Endothelial cell of umbilical vein (primary cell): Measurements from ENCODE around the gene BRPF1. TPM values are rescaled to one million over a fixed set of nuclear protein-coding genes. Genes with fewer than 3 reads are reported as not detected.

ENCODE experiments used
- BruUV-seq: library from RNA; stranded (reverse); fragments of 400-500 nt; replicated peaks from 2 replicates; lab custom pipeline; 2021; lab: Mats Ljungman, UMichigan
- CTCF ChIA-PET: fragments of 300-600, 350-600 bp; sonication (Branson Sonifier 250); formaldehyde crosslinking; loops from one replicate; lab custom pipeline; 2021; ENCODE audit warnings: antibody characterized with exemption, inconsistent platforms; lab: Charles Lee
- POLR2A ChIA-PET: fragments of 300-600, 350-600 bp; sonication (Branson Sonifier 250); formaldehyde crosslinking; loops from one replicate; lab custom pipeline; 2021; ENCODE audit warnings: antibody characterized with exemption, inconsistent platforms; lab: Charles Lee
- DNase-seq: peaks from one replicate; pipeline ENCODE4 v3.0.0-alpha.2; 2011; ENCODE audit warnings: low read depth, low spot score
- FAIRE-seq: peaks from 2 replicates; lab custom pipeline; 2011; peaks lifted over from hg19 to GRCh38; lab: Jason Lieb, UNC
- H2AFZ ChIP-seq: 2 replicates; pipeline ENCODE4 v1.6.0; 2012; ENCODE audit warnings: low read depth, low read length, control low read depth, inconsistent platforms
- H3K27ac ChIP-seq: 2 replicates; pipeline ENCODE4 v1.5.1; 2011; ENCODE audit warnings: low read depth, mild to moderate bottlenecking, control low read depth, low read length, moderate library complexity; ENCODE audit not compliant: insufficient read depth
- H3K27me3 ChIP-seq, 2 experiments: 2 replicates each; pipeline versions ENCODE4 v1.6.0 to v1.6.1; 2011; ENCODE audit warnings: low read length in 2 of 2, mixed read lengths in 1 of 2; ENCODE audit not compliant: control insufficient read depth in 2 of 2, insufficient read depth in 2 of 2
- H3K36me3 ChIP-seq, 2 experiments: 2 replicates in 1 of 2; 3 replicates in 1 of 2; pipeline ENCODE4 v1.5.1; 2011; ENCODE audit warnings: low read length in 2 of 2, mild to moderate bottlenecking in 1 of 2, moderate library complexity in 1 of 2; ENCODE audit not compliant: control insufficient read depth in 2 of 2, insufficient read depth in 2 of 2; ENCODE audit errors: extremely low read depth in 1 of 2
- H3K4me1 ChIP-seq: 3 replicates; pipeline ENCODE4 v1.5.1; 2011; ENCODE audit warnings: mild to moderate bottlenecking, low read length; ENCODE audit not compliant: control insufficient read depth, insufficient read depth; ENCODE audit errors: extremely low read depth
- H3K4me2 ChIP-seq: 2 replicates; pipeline ENCODE4 v1.6.1; 2011; ENCODE audit warnings: low read length, control low read depth, mixed read lengths; ENCODE audit not compliant: insufficient read depth
- H3K4me3 ChIP-seq, 3 experiments: fragments of 200-600 bp in 1 of 3; sonication (generic), shearing (Covaris generic) in 1 of 3; replicated peaks in 1 of 3; 2 replicates each; pipeline ENCODE4 v1.5.1; 2011 to 2016; ENCODE audit warnings: control low read depth in 3 of 3, low read length in 3 of 3, mild to moderate bottlenecking in 2 of 3, inconsistent platforms in 1 of 3, low read depth in 1 of 3, moderate library complexity in 1 of 3; ENCODE audit not compliant: insufficient read depth in 1 of 3
- H3K79me2 ChIP-seq: 2 replicates; pipeline ENCODE4 v1.6.0; 2012; ENCODE audit warnings: low read length, inconsistent platforms; ENCODE audit not compliant: control insufficient read depth, insufficient read depth
- H3K9ac ChIP-seq: replicated peaks from 2 replicates; pipeline ENCODE3; 2011; ENCODE audit warnings: low read length, control low read depth; ENCODE audit not compliant: insufficient read depth; ENCODE audit errors: extremely low read depth
- H3K9me1 ChIP-seq: replicated peaks from 3 replicates; pipeline ENCODE4 v1.6.0; 2011; ENCODE audit warnings: mild to moderate bottlenecking, low read length; ENCODE audit not compliant: control insufficient read depth, insufficient read depth; ENCODE audit errors: extremely low read depth
- H3K9me3 ChIP-seq: replicated peaks from 2 replicates; pipeline ENCODE4 v1.5.1; 2012; ENCODE audit warnings: low read length, inconsistent platforms; ENCODE audit not compliant: control insufficient read depth, insufficient read depth
- H4K20me1 ChIP-seq: replicated peaks from 2 replicates; pipeline ENCODE3; 2011; ENCODE audit warnings: mild to moderate bottlenecking, low read length; ENCODE audit not compliant: control insufficient read depth, insufficient read depth; ENCODE audit errors: extremely low read depth
- EZH2 ChIP-seq: IDR thresholded peaks from 2 replicates; pipeline ENCODE4 v1.6.1; 2012; ENCODE audit warnings: borderline replicate concordance, low read depth, mild to moderate bottlenecking, moderate library complexity, low read length, inconsistent platforms; ENCODE audit not compliant: severe bottlenecking
- FOS ChIP-seq: IDR thresholded peaks from 2 replicates; pipeline ENCODE4 v1.6.1; 2011; ENCODE audit warnings: mild to moderate bottlenecking, low read length, moderate library complexity, borderline replicate concordance; ENCODE audit not compliant: insufficient read depth
- GATA2 ChIP-seq: IDR thresholded peaks from 2 replicates; pipeline ENCODE4 v1.7.0; 2011; ENCODE audit warnings: low read depth, mild to moderate bottlenecking, moderate library complexity, mixed read lengths, low read length; ENCODE audit not compliant: insufficient read length, insufficient read depth
- JUN ChIP-seq: IDR thresholded peaks from 2 replicates; pipeline ENCODE4 v1.6.1; 2011; ENCODE audit warnings: borderline replicate concordance, low read depth; ENCODE audit not compliant: insufficient read length, insufficient read depth
- MYC ChIP-seq: IDR thresholded peaks from one replicate; pipeline ENCODE4 v1.6.1; 2011; ENCODE audit warnings: mild to moderate bottlenecking, low read depth, low read length
- POLR2A ChIP-seq: IDR thresholded peaks from 2 replicates; pipeline ENCODE4 v1.6.1; 2012; ENCODE audit warnings: low read depth, mild to moderate bottlenecking, control low read depth, low read length
- POLR2AphosphoS5 ChIP-seq: IDR thresholded peaks from 2 replicates; pipeline ENCODE4 v1.6.1; 2012; ENCODE audit warnings: low read depth, mild to moderate bottlenecking, control low read depth, low read length, moderate library complexity; ENCODE audit not compliant: insufficient read depth
- dilution Hi-C: fragments of 300-500 bp; cut with MboI; formaldehyde crosslinking; loops from one replicate; pipeline ENCODE4 v1.15.0; 2019; ENCODE audit warnings: low sequenced_read_pairs; ENCODE audit not compliant: extremely low pct_ligation_motif_present
- intact Hi-C: fragments of 100-400 bp; cut with micrococcal nuclease; formaldehyde crosslinking; loops from one replicate; pipeline ENCODE4 v1.10.0; 2022
- polyA plus RNA-seq, 4 experiments: library from polyadenylated mRNA; depleted of rRNA in 3 of 4; stranded (reverse) in 3 of 4; unstranded in 1 of 4; fragments of >200 nt; gene quantifications; 2 replicates each; pipeline versions ENCODE4 v1.2.1 to v1.2.3, GENCODE V29; 2011 to 2012; ENCODE audit warnings: missing spikeins in 1 of 4
- total RNA-seq: library from RNA; stranded (reverse); gene quantifications from 2 replicates; pipeline ENCODE4 v1.2.3, GENCODE V29; 2021
- TF ChIP-seq, protein P1 (sequence below): IDR thresholded peaks from 2 replicates; pipeline ENCODE4 v1.6.1; 2011; ENCODE audit not compliant: insufficient read depth, insufficient read length
- TF ChIP-seq, protein P2 (sequence below), 2 donors: IDR thresholded peaks; 1 replicate in 1 of 2; 2 replicates in 1 of 2; pipeline ENCODE4 v1.5.1; 2011; ENCODE audit warnings: low read length in 2 of 2, mild to moderate bottlenecking in 2 of 2, moderate library complexity in 2 of 2, control low read depth in 1 of 2, inconsistent platforms in 1 of 2, low read depth in 1 of 2; ENCODE audit not compliant: insufficient read depth in 1 of 2; ENCODE audit errors: extremely low read depth in 1 of 2

Gene BRPF1
- total and polyA plus RNA-seq, 2 donors (not counting 3 experiments of a cell fraction or from before 2014, with no cell fraction given), result 12.5 to 26.2 TPM

DNA sequence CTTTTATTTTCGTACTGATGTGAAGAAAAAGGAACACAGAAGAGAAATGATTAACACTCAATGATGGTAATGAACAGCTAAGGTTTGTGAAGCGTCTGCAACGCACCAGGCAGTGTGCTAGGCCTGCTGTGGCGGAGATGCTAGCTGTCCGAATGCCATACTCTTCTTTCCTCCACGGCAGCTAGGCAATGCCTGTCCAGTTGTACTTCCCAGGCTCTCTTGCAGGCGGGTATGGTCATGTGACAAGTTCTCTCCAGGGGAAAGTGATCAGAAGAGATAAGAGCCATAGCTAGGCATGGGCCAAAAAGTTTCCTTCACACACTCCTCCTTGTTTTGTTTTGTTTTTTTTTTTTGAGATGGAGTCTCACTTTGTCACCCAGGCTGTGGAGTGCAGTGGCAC lies 54.1 kb downstream of the BRPF1 start:
- Histone ChIP-seq H3K9me1 (no peaks in the 10 kb centered on the region), H3K36me3 (peaks cover 0 to 7% of the 10 kb centered on the region in 2 experiments), H3K79me2 (no peaks in the 10 kb centered on the region), H3K27ac (no peak overlapping the region), H3K4me2 (no peak overlapping the region), H2AFZ (no peak overlapping the region), H3K9ac (no peak overlapping the region), H3K4me3 (no peak overlapping the region), H3K4me1 (no peaks in the 10 kb centered on the region), H3K27me3 (no peaks in the 10 kb centered on the region), H3K9me3 (no peaks in the 10 kb centered on the region), H4K20me1 (no peaks in the 10 kb centered on the region)
- TF ChIP-seq JUN (no peak), EZH2 (no peak), MYC (no peak), POLR2AphosphoS5 (no peak), GATA2 (no peak), FOS (no peak), POLR2A (no peak)
- TF ChIP-seq, protein P1, sequence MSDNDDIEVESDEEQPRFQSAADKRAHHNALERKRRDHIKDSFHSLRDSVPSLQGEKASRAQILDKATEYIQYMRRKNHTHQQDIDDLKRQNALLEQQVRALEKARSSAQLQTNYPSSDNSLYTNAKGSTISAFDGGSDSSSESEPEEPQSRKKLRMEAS, result no peak
- TF ChIP-seq, protein P2, sequence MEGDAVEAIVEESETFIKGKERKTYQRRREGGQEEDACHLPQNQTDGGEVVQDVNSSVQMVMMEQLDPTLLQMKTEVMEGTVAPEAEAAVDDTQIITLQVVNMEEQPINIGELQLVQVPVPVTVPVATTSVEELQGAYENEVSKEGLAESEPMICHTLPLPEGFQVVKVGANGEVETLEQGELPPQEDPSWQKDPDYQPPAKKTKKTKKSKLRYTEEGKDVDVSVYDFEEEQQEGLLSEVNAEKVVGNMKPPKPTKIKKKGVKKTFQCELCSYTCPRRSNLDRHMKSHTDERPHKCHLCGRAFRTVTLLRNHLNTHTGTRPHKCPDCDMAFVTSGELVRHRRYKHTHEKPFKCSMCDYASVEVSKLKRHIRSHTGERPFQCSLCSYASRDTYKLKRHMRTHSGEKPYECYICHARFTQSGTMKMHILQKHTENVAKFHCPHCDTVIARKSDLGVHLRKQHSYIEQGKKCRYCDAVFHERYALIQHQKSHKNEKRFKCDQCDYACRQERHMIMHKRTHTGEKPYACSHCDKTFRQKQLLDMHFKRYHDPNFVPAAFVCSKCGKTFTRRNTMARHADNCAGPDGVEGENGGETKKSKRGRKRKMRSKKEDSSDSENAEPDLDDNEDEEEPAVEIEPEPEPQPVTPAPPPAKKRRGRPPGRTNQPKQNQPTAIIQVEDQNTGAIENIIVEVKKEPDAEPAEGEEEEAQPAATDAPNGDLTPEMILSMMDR (IDR thresholded peaks at IDR 0.05; ENCODE audit: extremely low read depth in 1 of 2, insufficient read depth in 1 of 2, low read depth in 1 of 2, low read length in 2 of 2), result no peak
- dilution Hi-C loops, result no loop called here
- DNase-seq (no peak), FAIRE-seq (no peak)
- intact Hi-C loops, result no loop called here
- CTCF ChIA-PET, result interaction anchor here (0.7 kb wide), 1 partner anchor 523 kb away, joined by 3 read pairs; no protein-coding TSS in a partner anchor
- BruUV-seq, result no TSS peak
- POLR2A ChIA-PET, result no interaction called here
